Measurements from ENCODE around the gene AGFG2. TPM values are rescaled to one million over a fixed set of nuclear protein-coding genes. Genes with fewer than 3 reads are reported as not detected.

The AGFG2 gene
- total RNA-seq, 1 donor from 2014 or later, result 6.2 TPM

GRCh38 chr7:100562195-100563099 is 23.4 kb downstream of the AGFG2 start:
- H3K27me3 ChIP-seq (ENCODE audit: insufficient read depth, low read length), result no peaks in the 10 kb centered on the region
- no peak overlapping the region for H3K27ac ChIP-seq (ENCODE audit: low read depth, low read length)
- no peaks in the 10 kb centered on the region for H3K79me2 ChIP-seq (ENCODE audit: insufficient read depth, low read length)
- no peak overlapping the region for H3K4me2 ChIP-seq (ENCODE audit: low read length)
- H3K27me3 Mint-ChIP-seq (ENCODE audit: low read depth, unreplicated experiment), result peaks cover 2% of the 10 kb centered on the region
- H4K20me1 ChIP-seq (ENCODE audit: insufficient read depth, low read length), result no peaks in the 10 kb centered on the region
- H3K36me3 Mint-ChIP-seq (ENCODE audit: low read depth, unreplicated experiment), result peaks cover 2% of the 10 kb centered on the region
- no peak overlapping the region for H3K9ac ChIP-seq (ENCODE audit: low read length)
- H3K4me3 ChIP-seq (ENCODE audit: insufficient read depth, low read depth, low read length), result no peak overlapping the region
- H3K9me3 Mint-ChIP-seq (ENCODE audit: unreplicated experiment), result no peaks in the 10 kb centered on the region
- H3K4me1 ChIP-seq (ENCODE audit: insufficient read depth, low read length), result peaks cover under 1% of the 10 kb centered on the region
- H3K4me3 Mint-ChIP-seq (ENCODE audit: unreplicated experiment), result no peak overlapping the region
- no peaks in the 10 kb centered on the region for H3K9me3 ChIP-seq (ENCODE audit: insufficient read depth, low read depth, low read length)
- no peak for FAIRE-seq
- TF ChIP-seq CTCF (IDR thresholded peaks at IDR 0.05; ENCODE audit: insufficient read depth, low read depth, low read length) (no peak), EZH2 (IDR thresholded peaks at IDR 0.05; ENCODE audit: insufficient read depth, low read length) (no peak)
- H2AFZ ChIP-seq (ENCODE audit: low read depth, low read length), result no peak overlapping the region
- DNase-seq (ENCODE audit: low read depth), result no peak
- no peak overlapping the region for H3K27ac Mint-ChIP-seq (ENCODE audit: unreplicated experiment)
- no peaks in the 10 kb centered on the region for H3K36me3 ChIP-seq (ENCODE audit: insufficient read depth, low read length)
- H3K4me1 Mint-ChIP-seq (ENCODE audit: low read depth, unreplicated experiment), result no peaks in the 10 kb centered on the region

GRCh38 chr7:100563100-100563564 is 24.1 kb downstream of the AGFG2 start:
- Histone ChIP-seq H3K4me2 (ENCODE audit: low read length) (no peak overlapping the region), H3K9ac (ENCODE audit: low read length) (no peak overlapping the region), H3K27ac (ENCODE audit: low read depth, low read length) (no peak overlapping the region), H2AFZ (ENCODE audit: low read depth, low read length) (no peak overlapping the region), H4K20me1 (ENCODE audit: insufficient read depth, low read length) (no peaks in the 10 kb centered on the region), H3K4me1 (ENCODE audit: insufficient read depth, low read length) (peaks cover 5% of the 10 kb centered on the region), H3K9me3 (ENCODE audit: insufficient read depth, low read depth, low read length) (no peaks in the 10 kb centered on the region), H3K79me2 (ENCODE audit: insufficient read depth, low read length) (no peaks in the 10 kb centered on the region), H3K27me3 (ENCODE audit: insufficient read depth, low read length) (no peaks in the 10 kb centered on the region), H3K36me3 (ENCODE audit: insufficient read depth, low read length) (no peaks in the 10 kb centered on the region), H3K4me3 (ENCODE audit: insufficient read depth, low read depth, low read length) (no peak overlapping the region)
- DNase-seq (ENCODE audit: low read depth), result no peak
- H3K27me3 Mint-ChIP-seq (ENCODE audit: low read depth, unreplicated experiment), result peaks cover 2% of the 10 kb centered on the region
- no peak for FAIRE-seq
- no peak overlapping the region for H3K27ac Mint-ChIP-seq (ENCODE audit: unreplicated experiment)
- no peaks in the 10 kb centered on the region for H3K4me1 Mint-ChIP-seq (ENCODE audit: low read depth, unreplicated experiment)
- no peak overlapping the region for H3K4me3 Mint-ChIP-seq (ENCODE audit: unreplicated experiment)
- H3K9me3 Mint-ChIP-seq (ENCODE audit: unreplicated experiment), result no peaks in the 10 kb centered on the region
- TF ChIP-seq CTCF (IDR thresholded peaks at IDR 0.05; ENCODE audit: insufficient read depth, low read depth, low read length) (no peak), EZH2 (IDR thresholded peaks at IDR 0.05; ENCODE audit: insufficient read depth, low read length) (no peak)
- peaks cover 2% of the 10 kb centered on the region for H3K36me3 Mint-ChIP-seq (ENCODE audit: low read depth, unreplicated experiment)
